ENCODE results near the gene ZBTB34. TPM values are rescaled to one million over a fixed set of nuclear protein-coding genes. Genes with fewer than 3 reads are reported as not detected.

Gene ZBTB34
- total RNA-seq, 1 donor from 2014 or later: 2.5 TPM

GRCh38 chr9:126842977-126843799 is 17.3 kb upstream of the ZBTB34 start:
- no peak for ATAC-seq

GRCh38 chr9:126844085-126844484 is 16.4 kb upstream of the ZBTB34 start:
- no peak for ATAC-seq

- ATAC-seq: no peak
Observed at GRCh38 chr9:126847051-126847450, 13.4 kb upstream of the ZBTB34 start.

- ATAC-seq: no peak
Observed at GRCh38 chr9:126849591-126850225, 10.7 kb upstream of the ZBTB34 start.

- ATAC-seq: no peak
Observed at GRCh38 chr9:126851286-126851880, 9.1 kb upstream of the ZBTB34 start.

GRCh38 chr9:126852086-126852688 is 8.3 kb upstream of the ZBTB34 start:
- ATAC-seq: no peak

GRCh38 chr9:126853667-126854066 is 6.8 kb upstream of the ZBTB34 start:
- ATAC-seq: no peak

- ATAC-seq: no peak
Observed at GRCh38 chr9:126854734-126855133, 5.7 kb upstream of the ZBTB34 start.

GRCh38 chr9:126856326-126856877 is 4.0 kb upstream of the ZBTB34 start:
- no peak for ATAC-seq

GRCh38 chr9:126857261-126857960 is 3.0 kb upstream of the ZBTB34 start:
- ATAC-seq: no peak

GRCh38 chr9:126859111-126859510 is 1.3 kb upstream of the ZBTB34 start:
- ATAC-seq: no peak

GRCh38 chr9:126860757-126861466 is 473 bp downstream of the ZBTB34 start:
- peak; percentile 44 for ATAC-seq

- ATAC-seq: no peak
Observed at GRCh38 chr9:126861707-126862103, 1.3 kb downstream of the ZBTB34 start.

- no peak for ATAC-seq
Observed at GRCh38 chr9:126862104-126862761, 1.8 kb downstream of the ZBTB34 start.

- ATAC-seq: no peak
Observed at GRCh38 chr9:126864771-126865170, 4.3 kb downstream of the ZBTB34 start.

- ATAC-seq: peak; percentile 72
Observed at GRCh38 chr9:126869368-126869767, 8.9 kb downstream of the ZBTB34 start.

- no peak for ATAC-seq
Observed at GRCh38 chr9:126872516-126872915, 12.1 kb downstream of the ZBTB34 start.

- ATAC-seq: no peak
Observed at GRCh38 chr9:126874546-126875314, 14.3 kb downstream of the ZBTB34 start.

- ATAC-seq: no peak
Observed at GRCh38 chr9:126875756-126876510, 15.5 kb downstream of the ZBTB34 start.

- no peak for ATAC-seq
Observed at GRCh38 chr9:126876531-126876930, 16.1 kb downstream of the ZBTB34 start.

Data from esophagus mucosa (tissue), 1 donor.